Measurements from ENCODE around the gene MCF2L2.

- TF ChIP-seq CTCF (IDR thresholded peaks at IDR 0.05), result no peak
- no peak for TF ChIP-seq EP300 (IDR thresholded peaks at IDR 0.05)
- TF ChIP-seq RAD21 (conservative IDR thresholded peaks at IDR 0.05 in 1 of 2, IDR thresholded peaks at IDR 0.05 in 1 of 2), result no peak
- no peak for TF ChIP-seq POLR2A (IDR thresholded peaks at IDR 0.05; ENCODE audit: low read length)
- TF ChIP-seq SMC3 (IDR thresholded peaks at IDR 0.05), result no peak
- no peak for TF ChIP-seq HMGXB4 (CRISPR knock-in tag; IDR thresholded peaks at IDR 0.05; ENCODE audit: borderline replicate concordance)
- TF ChIP-seq KDM1A (IDR thresholded peaks at IDR 0.05; ENCODE audit: low read depth), result no peak
- no peak for TF ChIP-seq CHD2 (IDR thresholded peaks at IDR 0.05; ENCODE audit: low read length, partially characterized antibody)
- no peak for TF ChIP-seq JUNB (IDR thresholded peaks at IDR 0.05)
- TF ChIP-seq MAX (IDR thresholded peaks at IDR 0.05), result no peak
- no peak for TF ChIP-seq BHLHE40 (IDR thresholded peaks at IDR 0.05; ENCODE audit: low read depth, low read length)
- TF ChIP-seq BCL3 (IDR thresholded peaks at IDR 0.05), result no peak
- no peak for TF ChIP-seq FOSL2 (IDR thresholded peaks at IDR 0.05)
- TF ChIP-seq FOSL2 (CRISPR knock-in tag; IDR thresholded peaks at IDR 0.05), result no peak
- no peak for TF ChIP-seq RFX5 (IDR thresholded peaks at IDR 0.05)
These were observed 124.7 kb downstream of the MCF2L2 start for GRCh38 chr3:183303690-183304089.
